Panc1 (cell line): ENCODE data around the gene KNTC1. TPM values are rescaled to one million over a fixed set of nuclear protein-coding genes. Genes with fewer than 3 reads are reported as not detected.
A peak's percentile ranks its signal among the peaks of the same experiment; 100 is the strongest.

Experiments
- ATAC-seq: fragments of 200-7000 bp; cut with Tn5 transposase; 2 replicates; pipeline ENCODE4 v1.9.1; 2020; ENCODE audit warnings: mild to moderate bottlenecking, moderate library complexity
- Bru-seq: library from RNA; stranded (reverse); fragments of 400-500 nt; gene quantifications from one replicate; lab custom pipeline; 2021; lab: Mats Ljungman, UMichigan
- BruChase-seq, 2 experiments: library from RNA; stranded (reverse); fragments of 400-500 nt; gene quantifications; one replicate each; lab custom pipeline; 2021; lab: Mats Ljungman, UMichigan
- BruUV-seq: library from RNA; stranded (reverse); fragments of 400-500 nt; replicated peaks from 2 replicates; lab custom pipeline; 2021; lab: Mats Ljungman, UMichigan
- CTCF ChIA-PET: fragments of 300-600 bp; sonication (Branson Sonifier 250); formaldehyde crosslinking; loops from one replicate; lab custom pipeline; 2022; ENCODE audit warnings: antibody characterized with exemption; lab: Charles Lee
- POLR2A ChIA-PET: fragments of 300-600 bp; sonication (Branson Sonifier 250); formaldehyde crosslinking; loops from one replicate; lab custom pipeline; 2022; ENCODE audit warnings: antibody characterized with exemption; lab: Charles Lee
- DNase-seq: peaks from one replicate; pipeline ENCODE4 v3.0.0-alpha.2; 2010; ENCODE audit warnings: low read depth, low spot score
- H3K27ac ChIP-seq: 2 replicates; pipeline ENCODE4 v1.5.1; 2011; ENCODE audit warnings: mild to moderate bottlenecking, low read length, inconsistent platforms
- H3K27me3 ChIP-seq: fragments of 200-500 bp; sonication (Bioruptor generic); 2 replicates; pipeline ENCODE4 v1.6.0; 2014; ENCODE audit warnings: low read length, inconsistent platforms; ENCODE audit not compliant: control insufficient read depth, insufficient read depth
- H3K36me3 ChIP-seq: fragments of 200-500 bp; sonication (Bioruptor generic); 2 replicates; pipeline ENCODE4 v1.5.1; 2014; ENCODE audit warnings: inconsistent platforms, mild to moderate bottlenecking, low read length, moderate library complexity; ENCODE audit not compliant: control insufficient read depth, insufficient read depth
- H3K4me1 ChIP-seq: 2 replicates; pipeline ENCODE4 v1.5.1; 2011; ENCODE audit warnings: inconsistent platforms, mild to moderate bottlenecking, low read length, moderate library complexity; ENCODE audit not compliant: control insufficient read depth, insufficient read depth
- H3K4me3 ChIP-seq, 2 experiments: 2 replicates each; pipeline ENCODE4 v1.5.1; 2011 to 2012; ENCODE audit warnings: low read depth in 2 of 2, low read length in 2 of 2, mild to moderate bottlenecking in 2 of 2, inconsistent platforms in 1 of 2, moderate library complexity in 1 of 2
- H3K9me3 ChIP-seq: fragments of 200-500 bp; sonication (Bioruptor generic); 2 replicates; pipeline ENCODE4 v1.5.1; 2014; ENCODE audit warnings: low read depth, mild to moderate bottlenecking, inconsistent platforms, low read length, moderate library complexity; ENCODE audit not compliant: control insufficient read depth, insufficient read depth
- POLR2AphosphoS5 ChIP-seq: IDR thresholded peaks from 2 replicates; pipeline ENCODE4 v1.6.1; 2012; ENCODE audit warnings: mild to moderate bottlenecking, low read depth, low read length, moderate library complexity
- SIN3A ChIP-seq: IDR thresholded peaks from 2 replicates; pipeline ENCODE4 v1.6.1; 2012; ENCODE audit warnings: low read depth, mild to moderate bottlenecking, low read length, moderate library complexity, borderline replicate concordance; ENCODE audit not compliant: insufficient read depth
- TCF7L2 ChIP-seq: IDR thresholded peaks from 2 replicates; pipeline ENCODE4 v1.6.1; 2011; ENCODE audit warnings: mild to moderate bottlenecking, low read depth, low read length, inconsistent platforms
- in situ Hi-C: cut with HindIII; loops from 2 replicates; pipeline ENCODE4 v1.10.0; 2016; ENCODE audit warnings: low sequenced_read_pairs, low pct_unique_long_range_greater_than_20kb
- intact Hi-C: fragments of 100-400 bp; cut with micrococcal nuclease; formaldehyde crosslinking; loops from one replicate; pipeline ENCODE4 v1.10.0; 2022; ENCODE audit not compliant: unreplicated experiment
- long read RNA-seq: library from polyadenylated mRNA; unstranded; transcript quantifications from one replicate; pipeline ENCODE4 v2.0.0, GENCODE V29; 2021; ENCODE audit not compliant: unreplicated experiment
- polyA plus RNA-seq: library from polyadenylated mRNA; unstranded; fragments of >200 nt; gene quantifications from one replicate; pipeline ENCODE4 v1.2.1, GENCODE V29; 2012; ENCODE audit warnings: missing spikeins; ENCODE audit not compliant: insufficient read length
- total RNA-seq: library from RNA; stranded (reverse); gene quantifications from one replicate; pipeline ENCODE4 v1.2.1, GENCODE V29; 2021; ENCODE audit not compliant: unreplicated experiment
- TF ChIP-seq, protein P1 (sequence below): fragments of 450-650 bp; IDR thresholded peaks from 2 replicates; pipeline ENCODE4 v1.5.1; 2017; ENCODE audit warnings: mild to moderate bottlenecking
- TF ChIP-seq, protein P2 (sequence below), 2 experiments: IDR thresholded peaks; 2 replicates each; pipeline ENCODE4 v1.6.1; 2011 to 2012; ENCODE audit warnings: low read depth in 2 of 2, control low read depth in 1 of 2, low read length in 1 of 2, mild to moderate bottlenecking in 1 of 2, moderate library complexity in 1 of 2; ENCODE audit not compliant: insufficient read depth in 1 of 2

KNTC1 gene, protein sequence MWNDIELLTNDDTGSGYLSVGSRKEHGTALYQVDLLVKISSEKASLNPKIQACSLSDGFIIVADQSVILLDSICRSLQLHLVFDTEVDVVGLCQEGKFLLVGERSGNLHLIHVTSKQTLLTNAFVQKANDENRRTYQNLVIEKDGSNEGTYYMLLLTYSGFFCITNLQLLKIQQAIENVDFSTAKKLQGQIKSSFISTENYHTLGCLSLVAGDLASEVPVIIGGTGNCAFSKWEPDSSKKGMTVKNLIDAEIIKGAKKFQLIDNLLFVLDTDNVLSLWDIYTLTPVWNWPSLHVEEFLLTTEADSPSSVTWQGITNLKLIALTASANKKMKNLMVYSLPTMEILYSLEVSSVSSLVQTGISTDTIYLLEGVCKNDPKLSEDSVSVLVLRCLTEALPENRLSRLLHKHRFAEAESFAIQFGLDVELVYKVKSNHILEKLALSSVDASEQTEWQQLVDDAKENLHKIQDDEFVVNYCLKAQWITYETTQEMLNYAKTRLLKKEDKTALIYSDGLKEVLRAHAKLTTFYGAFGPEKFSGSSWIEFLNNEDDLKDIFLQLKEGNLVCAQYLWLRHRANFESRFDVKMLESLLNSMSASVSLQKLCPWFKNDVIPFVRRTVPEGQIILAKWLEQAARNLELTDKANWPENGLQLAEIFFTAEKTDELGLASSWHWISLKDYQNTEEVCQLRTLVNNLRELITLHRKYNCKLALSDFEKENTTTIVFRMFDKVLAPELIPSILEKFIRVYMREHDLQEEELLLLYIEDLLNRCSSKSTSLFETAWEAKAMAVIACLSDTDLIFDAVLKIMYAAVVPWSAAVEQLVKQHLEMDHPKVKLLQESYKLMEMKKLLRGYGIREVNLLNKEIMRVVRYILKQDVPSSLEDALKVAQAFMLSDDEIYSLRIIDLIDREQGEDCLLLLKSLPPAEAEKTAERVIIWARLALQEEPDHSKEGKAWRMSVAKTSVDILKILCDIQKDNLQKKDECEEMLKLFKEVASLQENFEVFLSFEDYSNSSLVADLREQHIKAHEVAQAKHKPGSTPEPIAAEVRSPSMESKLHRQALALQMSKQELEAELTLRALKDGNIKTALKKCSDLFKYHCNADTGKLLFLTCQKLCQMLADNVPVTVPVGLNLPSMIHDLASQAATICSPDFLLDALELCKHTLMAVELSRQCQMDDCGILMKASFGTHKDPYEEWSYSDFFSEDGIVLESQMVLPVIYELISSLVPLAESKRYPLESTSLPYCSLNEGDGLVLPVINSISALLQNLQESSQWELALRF (N-terminal part only)
- 53.9 TPM for total RNA-seq
- polyA plus RNA-seq = 11.4 TPM
- percentile 79 among the genes with signal in this experiment for Bru-seq, nascent RNA
- BruChase-seq, experiment 1, labeled RNA remaining after a 2-hour chase = percentile 88 among the genes with signal in this experiment
- percentile 89 among the genes with signal in this experiment for BruChase-seq, experiment 2, labeled RNA remaining after a 6-hour chase
- long read RNA-seq, partial matches to known transcripts = 30 of 58 reads
- long read RNA-seq, other reads (novel, unspliced or antisense) = 28 of 58 reads

- ChIA-PET POLR2A (interaction anchor here (0.6 to 1.1 kb wide), 4 partner anchors 25 to 149 kb away, joined by 4 to 12 read pairs (median 6); no protein-coding TSS in a partner anchor), CTCF (interaction anchor here (0.6 kb wide), 2 partner anchors 190 to 294 kb away, joined by 3 read pairs; no protein-coding TSS in a partner anchor)
- BruUV-seq = no TSS peak
- Histone ChIP-seq H3K36me3 (peaks cover 33% of the 10 kb centered on the region), H3K4me3 (peak within 1 kb of the TSS; percentile 93 to 100), H3K27me3 (no peaks in the 10 kb centered on the region), H3K9me3 (no peaks in the 10 kb centered on the region), H3K27ac (peak within 1 kb of the TSS; percentile 100), H3K4me1 (peaks cover 19% of the 10 kb centered on the region)
- intact Hi-C loops = no loop called here
- ATAC-seq (peak; percentile 94), DNase-seq (peak; percentile 96)
- peak; percentile 97 for TF ChIP-seq SIN3A
- TF ChIP-seq, protein P1, sequence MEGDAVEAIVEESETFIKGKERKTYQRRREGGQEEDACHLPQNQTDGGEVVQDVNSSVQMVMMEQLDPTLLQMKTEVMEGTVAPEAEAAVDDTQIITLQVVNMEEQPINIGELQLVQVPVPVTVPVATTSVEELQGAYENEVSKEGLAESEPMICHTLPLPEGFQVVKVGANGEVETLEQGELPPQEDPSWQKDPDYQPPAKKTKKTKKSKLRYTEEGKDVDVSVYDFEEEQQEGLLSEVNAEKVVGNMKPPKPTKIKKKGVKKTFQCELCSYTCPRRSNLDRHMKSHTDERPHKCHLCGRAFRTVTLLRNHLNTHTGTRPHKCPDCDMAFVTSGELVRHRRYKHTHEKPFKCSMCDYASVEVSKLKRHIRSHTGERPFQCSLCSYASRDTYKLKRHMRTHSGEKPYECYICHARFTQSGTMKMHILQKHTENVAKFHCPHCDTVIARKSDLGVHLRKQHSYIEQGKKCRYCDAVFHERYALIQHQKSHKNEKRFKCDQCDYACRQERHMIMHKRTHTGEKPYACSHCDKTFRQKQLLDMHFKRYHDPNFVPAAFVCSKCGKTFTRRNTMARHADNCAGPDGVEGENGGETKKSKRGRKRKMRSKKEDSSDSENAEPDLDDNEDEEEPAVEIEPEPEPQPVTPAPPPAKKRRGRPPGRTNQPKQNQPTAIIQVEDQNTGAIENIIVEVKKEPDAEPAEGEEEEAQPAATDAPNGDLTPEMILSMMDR = no peak
- 0 out of 2 replicates have a peak, but pooled peaks have one; percentile 24 for TF ChIP-seq TCF7L2
- peak; percentile 99 for TF ChIP-seq POLR2AphosphoS5
- TF ChIP-seq, protein P2, sequence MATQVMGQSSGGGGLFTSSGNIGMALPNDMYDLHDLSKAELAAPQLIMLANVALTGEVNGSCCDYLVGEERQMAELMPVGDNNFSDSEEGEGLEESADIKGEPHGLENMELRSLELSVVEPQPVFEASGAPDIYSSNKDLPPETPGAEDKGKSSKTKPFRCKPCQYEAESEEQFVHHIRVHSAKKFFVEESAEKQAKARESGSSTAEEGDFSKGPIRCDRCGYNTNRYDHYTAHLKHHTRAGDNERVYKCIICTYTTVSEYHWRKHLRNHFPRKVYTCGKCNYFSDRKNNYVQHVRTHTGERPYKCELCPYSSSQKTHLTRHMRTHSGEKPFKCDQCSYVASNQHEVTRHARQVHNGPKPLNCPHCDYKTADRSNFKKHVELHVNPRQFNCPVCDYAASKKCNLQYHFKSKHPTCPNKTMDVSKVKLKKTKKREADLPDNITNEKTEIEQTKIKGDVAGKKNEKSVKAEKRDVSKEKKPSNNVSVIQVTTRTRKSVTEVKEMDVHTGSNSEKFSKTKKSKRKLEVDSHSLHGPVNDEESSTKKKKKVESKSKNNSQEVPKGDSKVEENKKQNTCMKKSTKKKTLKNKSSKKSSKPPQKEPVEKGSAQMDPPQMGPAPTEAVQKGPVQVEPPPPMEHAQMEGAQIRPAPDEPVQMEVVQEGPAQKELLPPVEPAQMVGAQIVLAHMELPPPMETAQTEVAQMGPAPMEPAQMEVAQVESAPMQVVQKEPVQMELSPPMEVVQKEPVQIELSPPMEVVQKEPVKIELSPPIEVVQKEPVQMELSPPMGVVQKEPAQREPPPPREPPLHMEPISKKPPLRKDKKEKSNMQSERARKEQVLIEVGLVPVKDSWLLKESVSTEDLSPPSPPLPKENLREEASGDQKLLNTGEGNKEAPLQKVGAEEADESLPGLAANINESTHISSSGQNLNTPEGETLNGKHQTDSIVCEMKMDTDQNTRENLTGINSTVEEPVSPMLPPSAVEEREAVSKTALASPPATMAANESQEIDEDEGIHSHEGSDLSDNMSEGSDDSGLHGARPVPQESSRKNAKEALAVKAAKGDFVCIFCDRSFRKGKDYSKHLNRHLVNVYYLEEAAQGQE (IDR thresholded peaks at IDR 0.05; ENCODE audit: insufficient read depth in 1 of 2, low read depth in 2 of 2, low read length in 1 of 2) = peak in 1 of 2 experiments; percentile 50; a peak in 1 of 4 replicates
- in situ Hi-C loops = no loop called here
These were observed at the start of gene KNTC1, which contains the start of gene RSRC2 for GRCh38 chr12:122526683-122527477. Gene KNTC1, plus strand, starts transcription at chr12:122527249. Its CDS starts 2,815 bp downstream, at chr12:122530064. Gene RSRC2, minus strand, starts transcription at chr12:122526936. Its CDS starts 83 bp downstream, at chr12:122526853.
